SK-N-MC (cell line): ENCODE results near the gene R3HCC1L.
"Not testable (repeated sequence)": the region's sequence is repeated elsewhere in the genome, so short reads cannot be mapped to it uniquely, and the experiment has no call there.

ENCODE experiments used
- DNase-seq: peaks from one replicate; pipeline ENCODE4 v3.0.0-alpha.2; 2011; ENCODE audit warnings: low read depth, low spot score
- H3K27ac ChIP-seq: fragments of 200-600 bp; sonication (generic); 2 replicates; pipeline ENCODE4 v1.5.1; 2016; ENCODE audit warnings: mixed run types
- H3K36me3 ChIP-seq: fragments of 200-600 bp; sonication (generic); 2 replicates; pipeline ENCODE4 v1.6.1; 2017; ENCODE audit warnings: antibody characterized with exemption, low read length, mixed read lengths; ENCODE audit not compliant: insufficient read depth
- H3K4me3 ChIP-seq: fragments of 200-600 bp; sonication (generic); 2 replicates; pipeline ENCODE4 v1.5.1; 2016
- H3K9ac ChIP-seq: fragments of 200-600 bp; sonication (generic); 2 replicates; pipeline ENCODE4 v1.8.0; 2017; ENCODE audit warnings: mixed run types, mixed read lengths; ENCODE audit not compliant: insufficient read length
- H3K9me3 ChIP-seq: fragments of 200-600 bp; sonication (generic); 2 replicates; pipeline ENCODE4 v1.6.1; 2017; ENCODE audit warnings: low read depth, mild to moderate bottlenecking, antibody characterized with exemption, low read length, moderate library complexity, mixed read lengths
- EZH2 ChIP-seq: fragments of 200-600 bp; sonication (generic); IDR thresholded peaks from one replicate; pipeline ENCODE4 v1.6.1; 2017; ENCODE audit warnings: antibody characterized with exemption
- FOXP2 ChIP-seq: optimal IDR thresholded peaks from 2 replicates; pipeline ENCODE3; 2011; ENCODE audit warnings: mild to moderate bottlenecking, moderate library complexity; ENCODE audit not compliant: insufficient read depth; ENCODE audit errors: extremely low read length, control extremely low read depth
- POLR2AphosphoS5 ChIP-seq: IDR thresholded peaks from 2 replicates; pipeline ENCODE4 v1.6.1; 2012; ENCODE audit warnings: mild to moderate bottlenecking, low read depth, low read length, borderline replicate concordance

The R3HCC1L gene

GRCh38 chr10:98186681-98187080 lies 52.2 kb downstream of the R3HCC1L start:
- DNase-seq: no peak
- no peak overlapping the region for H3K4me3 ChIP-seq
- no peak overlapping the region for H3K27ac ChIP-seq
- no peaks in the 10 kb centered on the region for H3K9me3 ChIP-seq
- no peaks in the 10 kb centered on the region for H3K36me3 ChIP-seq
- H3K9ac ChIP-seq: no peak overlapping the region
- TF ChIP-seq POLR2AphosphoS5 (no peak), FOXP2 (no peak), EZH2 (no peak)

GRCh38 chr10:98190773-98191172 lies 56.3 kb downstream of the R3HCC1L start:
- not testable (repeated sequence) for H3K36me3 ChIP-seq, H3K9ac ChIP-seq, H3K27ac ChIP-seq, DNase-seq, H3K4me3 ChIP-seq, H3K9me3 ChIP-seq

GRCh38 chr10:98193037-98193436 lies 58.6 kb downstream of the R3HCC1L start:
- no peaks in the 10 kb centered on the region for H3K9me3 ChIP-seq
- no peaks in the 10 kb centered on the region for H3K36me3 ChIP-seq
- no peak overlapping the region for H3K27ac ChIP-seq
- no peak overlapping the region for H3K4me3 ChIP-seq
- no peak overlapping the region for H3K9ac ChIP-seq
- TF ChIP-seq EZH2 (no peak), POLR2AphosphoS5 (no peak), FOXP2 (no peak)
- no peak for DNase-seq

- H3K27ac ChIP-seq: no peak overlapping the region
- TF ChIP-seq POLR2AphosphoS5: no peak
- TF ChIP-seq FOXP2: no peak
- TF ChIP-seq EZH2: no peak
- H3K9me3 ChIP-seq: no peaks in the 10 kb centered on the region
- no peaks in the 10 kb centered on the region for H3K36me3 ChIP-seq
- H3K4me3 ChIP-seq: no peak overlapping the region
- no peak overlapping the region for H3K9ac ChIP-seq
- no peak for DNase-seq
Measured at GRCh38 chr10:98194633-98195032, 60.2 kb downstream of the R3HCC1L start.

- Histone ChIP-seq H3K9me3 (no peaks in the 10 kb centered on the region), H3K9ac (no peak overlapping the region), H3K4me3 (no peak overlapping the region), H3K36me3 (no peaks in the 10 kb centered on the region), H3K27ac (no peak overlapping the region)
- no peak for DNase-seq
- TF ChIP-seq FOXP2 (no peak), POLR2AphosphoS5 (no peak), EZH2 (no peak)
Measured at GRCh38 chr10:98195120-98195519, 60.7 kb downstream of the R3HCC1L start.

- Histone ChIP-seq H3K4me3 (no peak overlapping the region), H3K36me3 (no peaks in the 10 kb centered on the region), H3K9ac (no peak overlapping the region), H3K9me3 (no peaks in the 10 kb centered on the region), H3K27ac (no peak overlapping the region)
- no peak for DNase-seq
- TF ChIP-seq POLR2AphosphoS5 (no peak), EZH2 (no peak), FOXP2 (no peak)
Measured at GRCh38 chr10:98196985-98197384, 62.5 kb downstream of the R3HCC1L start.

- TF ChIP-seq EZH2 (no peak), POLR2AphosphoS5 (no peak), FOXP2 (no peak)
- no peaks in the 10 kb centered on the region for H3K36me3 ChIP-seq
Measured at GRCh38 chr10:98201760-98202159, 67.3 kb downstream of the R3HCC1L start.

GRCh38 chr10:98202378-98202777 lies 67.9 kb downstream of the R3HCC1L start:
- TF ChIP-seq POLR2AphosphoS5: no peak
- no peak for TF ChIP-seq EZH2
- no peak for TF ChIP-seq FOXP2
- DNase-seq: no peak
- H3K36me3 ChIP-seq: no peaks in the 10 kb centered on the region
- H3K4me3 ChIP-seq: no peak overlapping the region
- H3K27ac ChIP-seq: no peak overlapping the region
- no peak overlapping the region for H3K9ac ChIP-seq
- no peaks in the 10 kb centered on the region for H3K9me3 ChIP-seq

More at GRCh38 chr10:98201760-98202159, 67.3 kb downstream of the R3HCC1L start:
- no peak overlapping the region for H3K4me3 ChIP-seq
- H3K27ac ChIP-seq: no peak overlapping the region
- no peak overlapping the region for H3K9ac ChIP-seq
- H3K9me3 ChIP-seq: no peaks in the 10 kb centered on the region
- DNase-seq: no peak

- no peaks in the 10 kb centered on the region for H3K9me3 ChIP-seq
- no peak overlapping the region for H3K4me3 ChIP-seq
- DNase-seq: no peak
- no peak overlapping the region for H3K9ac ChIP-seq
- no peak for TF ChIP-seq POLR2AphosphoS5
- TF ChIP-seq FOXP2: no peak
- no peak for TF ChIP-seq EZH2
- no peak overlapping the region for H3K27ac ChIP-seq
- 0 out of 2 replicates have a peak, but pooled peaks cover 4% of the 10 kb centered on the region for H3K36me3 ChIP-seq
Measured at GRCh38 chr10:98205351-98205750, 70.9 kb downstream of the R3HCC1L start.
